ENCODE measurements around the gene ADAM22.
"Not testable (repeated sequence)": the region's sequence is repeated elsewhere in the genome, so short reads cannot be mapped to it uniquely, and the experiment has no call there.

The ADAM22 gene

GRCh38 chr7:88155756-88156155 lies 221.7 kb downstream of the ADAM22 start:
- H3K27me3 ChIP-seq (ENCODE audit: insufficient read depth, low read length): no peaks in the 10 kb centered on the region
- H3K4ac ChIP-seq (ENCODE audit: low read depth, low read length): no peak overlapping the region
- H3K79me2 ChIP-seq (ENCODE audit: control insufficient read depth, insufficient read depth, low read length, poor library complexity): no peaks in the 10 kb centered on the region
- H4K12ac ChIP-seq (ENCODE audit: low read depth, low read length): no peak overlapping the region
- no peak overlapping the region for H3K9ac ChIP-seq (ENCODE audit: low read length)
- no peaks in the 10 kb centered on the region for H3K4me1 ChIP-seq (ENCODE audit: control insufficient read depth in 1 of 2, insufficient read depth in 2 of 2, low read length in 2 of 2)
- no peak overlapping the region for H3K4me2 ChIP-seq (ENCODE audit: low read length)
- no peaks in the 10 kb centered on the region for H3K36me3 ChIP-seq (ENCODE audit: control insufficient read depth in 1 of 2, insufficient read depth in 2 of 2, low read length in 2 of 2)
- H3K23ac ChIP-seq (ENCODE audit: low read length): no peak overlapping the region
- no peak overlapping the region for H4K91ac ChIP-seq (ENCODE audit: low read depth, low read length)
- no peak overlapping the region for H3K27ac ChIP-seq (ENCODE audit: low read depth, low read length)
- H2AFZ ChIP-seq (ENCODE audit: insufficient read depth, low read length, poor library complexity): no peak overlapping the region
- 100% methylated on average over 1 of the region's 4 CpGs for WGBS (ENCODE audit: extremely low coverage, insufficient coverage, insufficient read length)
- H3K79me1 ChIP-seq (ENCODE audit: low read length): no peaks in the 10 kb centered on the region
- no peak overlapping the region for H3K14ac ChIP-seq (ENCODE audit: low read length)
- no peak overlapping the region for H3K4me3 ChIP-seq (ENCODE audit: low read depth, low read length)
- no peak overlapping the region for H2BK5ac ChIP-seq (ENCODE audit: low read depth, low read length, poor library complexity)
- H2BK120ac ChIP-seq (ENCODE audit: insufficient read depth, low read length, poor library complexity): no peak overlapping the region
- H2BK12ac ChIP-seq (ENCODE audit: low read length): no peak overlapping the region
- H4K8ac ChIP-seq (ENCODE audit: low read depth, low read length): no peak overlapping the region
- DNase-seq: no peak
- no peak overlapping the region for H2AK5ac ChIP-seq (ENCODE audit: low read length)
- H3K18ac ChIP-seq (ENCODE audit: low read length): no peak overlapping the region
- peaks cover 2% of the 10 kb centered on the region for H3K9me3 ChIP-seq (ENCODE audit: insufficient read depth, low read depth, low read length)

- H4K91ac ChIP-seq (ENCODE audit: low read depth, low read length): no peak overlapping the region
- H2BK12ac ChIP-seq (ENCODE audit: low read length): no peak overlapping the region
- no peak overlapping the region for H4K12ac ChIP-seq (ENCODE audit: low read depth, low read length)
- WGBS (ENCODE audit: extremely low coverage, insufficient coverage, insufficient read length): no CpG with 5 or more reads among the region's 1 CpG
- no peak overlapping the region for H3K4me2 ChIP-seq (ENCODE audit: low read length)
- no peak overlapping the region for H4K8ac ChIP-seq (ENCODE audit: low read depth, low read length)
- H3K4me1 ChIP-seq (ENCODE audit: control insufficient read depth in 1 of 2, insufficient read depth in 2 of 2, low read length in 2 of 2): no peaks in the 10 kb centered on the region
- H3K4ac ChIP-seq (ENCODE audit: low read depth, low read length): no peak overlapping the region
- H2AFZ ChIP-seq (ENCODE audit: insufficient read depth, low read length, poor library complexity): no peak overlapping the region
- H3K27ac ChIP-seq (ENCODE audit: low read depth, low read length): no peak overlapping the region
- H3K18ac ChIP-seq (ENCODE audit: low read length): no peak overlapping the region
- H2BK120ac ChIP-seq (ENCODE audit: insufficient read depth, low read length, poor library complexity): no peak overlapping the region
- H3K79me1 ChIP-seq (ENCODE audit: low read length): no peaks in the 10 kb centered on the region
- H3K4me3 ChIP-seq (ENCODE audit: low read depth, low read length): no peak overlapping the region
- no peak overlapping the region for H2BK5ac ChIP-seq (ENCODE audit: low read depth, low read length, poor library complexity)
- no peak overlapping the region for H2AK5ac ChIP-seq (ENCODE audit: low read length)
- H3K14ac ChIP-seq (ENCODE audit: low read length): no peak overlapping the region
- H3K9ac ChIP-seq (ENCODE audit: low read length): no peak overlapping the region
- no peaks in the 10 kb centered on the region for H3K79me2 ChIP-seq (ENCODE audit: control insufficient read depth, insufficient read depth, low read length, poor library complexity)
- no peak for DNase-seq
- H3K36me3 ChIP-seq (ENCODE audit: control insufficient read depth in 1 of 2, insufficient read depth in 2 of 2, low read length in 2 of 2): no peaks in the 10 kb centered on the region
- peaks cover 1% of the 10 kb centered on the region for H3K9me3 ChIP-seq (ENCODE audit: insufficient read depth, low read depth, low read length)
- no peak overlapping the region for H3K23ac ChIP-seq (ENCODE audit: low read length)
- no peaks in the 10 kb centered on the region for H3K27me3 ChIP-seq (ENCODE audit: insufficient read depth, low read length)
Measured at GRCh38 chr7:88156356-88156755, 222.3 kb downstream of the ADAM22 start.

- H3K79me1 ChIP-seq (ENCODE audit: low read length); H4K91ac ChIP-seq (ENCODE audit: low read depth, low read length); H2BK120ac ChIP-seq (ENCODE audit: insufficient read depth, low read length, poor library complexity); H3K27me3 ChIP-seq (ENCODE audit: insufficient read depth, low read length); H3K4ac ChIP-seq (ENCODE audit: low read depth, low read length); H3K4me2 ChIP-seq (ENCODE audit: low read length); H3K79me2 ChIP-seq (ENCODE audit: control insufficient read depth, insufficient read depth, low read length, poor library complexity); H3K4me1 ChIP-seq (ENCODE audit: control insufficient read depth in 1 of 2, insufficient read depth in 2 of 2, low read length in 2 of 2); H3K4me3 ChIP-seq (ENCODE audit: low read depth, low read length); H2AK5ac ChIP-seq (ENCODE audit: low read length); H2AFZ ChIP-seq (ENCODE audit: insufficient read depth, low read length, poor library complexity); H4K12ac ChIP-seq (ENCODE audit: low read depth, low read length); H4K8ac ChIP-seq (ENCODE audit: low read depth, low read length); H3K27ac ChIP-seq (ENCODE audit: low read depth, low read length); H2BK5ac ChIP-seq (ENCODE audit: low read depth, low read length, poor library complexity); H3K36me3 ChIP-seq (ENCODE audit: control insufficient read depth in 1 of 2, insufficient read depth in 2 of 2, low read length in 2 of 2); H3K9me3 ChIP-seq (ENCODE audit: insufficient read depth, low read depth, low read length); H3K9ac ChIP-seq (ENCODE audit: low read length); H2BK12ac ChIP-seq (ENCODE audit: low read length); H3K14ac ChIP-seq (ENCODE audit: low read length); H3K23ac ChIP-seq (ENCODE audit: low read length); H3K18ac ChIP-seq (ENCODE audit: low read length): not testable (repeated sequence)
- peak in 1 of 2 donors; percentile 27 for DNase-seq
- no CpG with 5 or more reads among the region's 2 CpGs for WGBS (ENCODE audit: extremely low coverage, insufficient coverage, insufficient read length)
Measured at GRCh38 chr7:88159741-88160140, 225.7 kb downstream of the ADAM22 start.

GRCh38 chr7:88165697-88166096 lies 231.6 kb downstream of the ADAM22 start:
- Histone ChIP-seq H3K9ac (ENCODE audit: low read length) (no peak overlapping the region), H4K12ac (ENCODE audit: low read depth, low read length) (no peak overlapping the region), H2AFZ (ENCODE audit: insufficient read depth, low read length, poor library complexity) (no peak overlapping the region), H2AK5ac (ENCODE audit: low read length) (no peak overlapping the region), H3K79me1 (ENCODE audit: low read length) (no peaks in the 10 kb centered on the region), H3K4me3 (ENCODE audit: low read depth, low read length) (no peak overlapping the region), H3K18ac (ENCODE audit: low read length) (no peak overlapping the region), H4K91ac (ENCODE audit: low read depth, low read length) (no peak overlapping the region), H3K36me3 (ENCODE audit: control insufficient read depth in 1 of 2, insufficient read depth in 2 of 2, low read length in 2 of 2) (no peaks in the 10 kb centered on the region), H3K9me3 (ENCODE audit: insufficient read depth, low read depth, low read length) (no peaks in the 10 kb centered on the region), H3K4ac (ENCODE audit: low read depth, low read length) (no peak overlapping the region), H2BK12ac (ENCODE audit: low read length) (no peak overlapping the region), H3K4me2 (ENCODE audit: low read length) (no peak overlapping the region), H2BK120ac (ENCODE audit: insufficient read depth, low read length, poor library complexity) (no peak overlapping the region), H3K23ac (ENCODE audit: low read length) (no peak overlapping the region), H3K4me1 (ENCODE audit: control insufficient read depth in 1 of 2, insufficient read depth in 2 of 2, low read length in 2 of 2) (no peaks in the 10 kb centered on the region), H3K79me2 (ENCODE audit: control insufficient read depth, insufficient read depth, low read length, poor library complexity) (no peaks in the 10 kb centered on the region), H3K14ac (ENCODE audit: low read length) (no peak overlapping the region), H2BK5ac (ENCODE audit: low read depth, low read length, poor library complexity) (no peak overlapping the region), H3K27ac (ENCODE audit: low read depth, low read length) (no peak overlapping the region), H4K8ac (ENCODE audit: low read depth, low read length) (no peak overlapping the region), H3K27me3 (ENCODE audit: insufficient read depth, low read length) (no peaks in the 10 kb centered on the region)
- no peak for DNase-seq
